Activated T-helper 1 cell treated with anti-CD3 and anti-CD28 coated beads, Interleukin-12 subunit alpha, Interleukin-12 subunit beta, Interleukin-2, Interleukin-4 antibody, amounts not matched to agents 30 ng/mL and 10 ng/mL and 1 ng/mL, durations not matched to agents 14 hours and 24 hours and 36 hours (primary cell): ENCODE data around the gene LRP5. TPM values are rescaled to one million over a fixed set of nuclear protein-coding genes. Genes with fewer than 3 reads are reported as not detected.
"Not testable (repeated sequence)": the region's sequence is repeated elsewhere in the genome, so short reads cannot be mapped to it uniquely, and the experiment has no call there.

ENCODE experiments used
- DNase-seq: peaks from one replicate; pipeline ENCODE4 v3.0.0; 2021; ENCODE audit warnings: low spot score
- H3K27ac Mint-ChIP-seq: one replicate; pipeline ENCODE4 v1.8.0; 2021; ENCODE audit warnings: mild to moderate bottlenecking, mixed read lengths
- H3K27me3 Mint-ChIP-seq: one replicate; pipeline ENCODE4 v1.8.0; 2022; ENCODE audit warnings: mild to moderate bottlenecking, moderate library complexity, mixed read lengths; ENCODE audit not compliant: insufficient read depth
- H3K36me3 Mint-ChIP-seq: one replicate; pipeline ENCODE4 v1.8.0; 2021; ENCODE audit warnings: low read depth, mixed read lengths
- H3K4me1 Mint-ChIP-seq: one replicate; pipeline ENCODE4 v1.8.0; 2021; ENCODE audit warnings: low read depth, mixed read lengths
- H3K4me3 Mint-ChIP-seq: one replicate; pipeline ENCODE4 v1.8.0; 2021; ENCODE audit warnings: mild to moderate bottlenecking, moderate library complexity, mixed read lengths
- H3K9me3 Mint-ChIP-seq: one replicate; pipeline ENCODE4 v1.8.0; 2021; ENCODE audit warnings: mixed read lengths
- intact Hi-C: fragments of 100-400 bp; cut with micrococcal nuclease; formaldehyde crosslinking; loops from one replicate; pipeline ENCODE4 v1.15.1; 2024
- total RNA-seq: library from RNA; stranded (reverse); gene quantifications from 2 replicates; pipeline ENCODE4 v1.2.3, GENCODE V29; 2022

Gene LRP5
- total RNA-seq, 1 donor from 2014 or later, result 23.9 TPM

- peaks cover 8% of the 10 kb centered on the region for H3K27me3 Mint-ChIP-seq
- no peak for DNase-seq
- H3K36me3 Mint-ChIP-seq, result no peaks in the 10 kb centered on the region
- intact Hi-C loops, result loop anchor here (5.0 kb wide), 1 partner anchor 88 kb away; no protein-coding TSS in a partner anchor
- no peak overlapping the region for H3K27ac Mint-ChIP-seq
- H3K9me3 Mint-ChIP-seq, result no peaks in the 10 kb centered on the region
- H3K4me1 Mint-ChIP-seq, result no peaks in the 10 kb centered on the region
- no peak overlapping the region for H3K4me3 Mint-ChIP-seq
Measured at GRCh38 chr11:68295271-68295670, 17.1 kb upstream of the LRP5 start.

GRCh38 chr11:68295940-68296339 is 16.5 kb upstream of the LRP5 start:
- H3K4me1 Mint-ChIP-seq, result no peaks in the 10 kb centered on the region

GRCh38 chr11:68296344-68297051 is 15.9 kb upstream of the LRP5 start:
- Mint-ChIP-seq H3K27me3 (peaks cover 8% of the 10 kb centered on the region), H3K4me1 (no peaks in the 10 kb centered on the region), H3K4me3 (no peak overlapping the region), H3K36me3 (no peaks in the 10 kb centered on the region), H3K9me3 (no peaks in the 10 kb centered on the region), H3K27ac (no peak overlapping the region)
- no peak for DNase-seq
- intact Hi-C loops, result loop anchor here (1.0 to 5.0 kb wide), 4 partner anchors 25 to 150 kb away; partner anchors contain the start of gene C11orf24

More at GRCh38 chr11:68295940-68296339, 16.5 kb upstream of the LRP5 start:
- H3K27ac Mint-ChIP-seq, result no peak overlapping the region
- no peak for DNase-seq
- H3K4me3 Mint-ChIP-seq, result no peak overlapping the region
- no peaks in the 10 kb centered on the region for H3K9me3 Mint-ChIP-seq
- intact Hi-C loops, result loop anchor here (2.0 to 5.0 kb wide), 2 partner anchors 89 to 151 kb away; no protein-coding TSS in a partner anchor
- peaks cover 8% of the 10 kb centered on the region for H3K27me3 Mint-ChIP-seq
- H3K36me3 Mint-ChIP-seq, result no peaks in the 10 kb centered on the region

GRCh38 chr11:68297052-68297378 is 15.4 kb upstream of the LRP5 start:
- no peak overlapping the region for H3K27ac Mint-ChIP-seq
- H3K27me3 Mint-ChIP-seq, result peaks cover 8% of the 10 kb centered on the region
- no peak overlapping the region for H3K4me3 Mint-ChIP-seq
- no peaks in the 10 kb centered on the region for H3K9me3 Mint-ChIP-seq
- intact Hi-C loops, result loop anchor here (1.0 to 5.0 kb wide), 4 partner anchors 26 to 150 kb away; partner anchors contain the start of gene C11orf24
- no peaks in the 10 kb centered on the region for H3K4me1 Mint-ChIP-seq
- no peak for DNase-seq
- H3K36me3 Mint-ChIP-seq, result no peaks in the 10 kb centered on the region

GRCh38 chr11:68297494-68297811 is 14.9 kb upstream of the LRP5 start:
- Mint-ChIP-seq H3K4me1 (no peaks in the 10 kb centered on the region), H3K36me3 (no peaks in the 10 kb centered on the region), H3K27ac (no peak overlapping the region), H3K9me3 (no peaks in the 10 kb centered on the region), H3K27me3 (peaks cover 8% of the 10 kb centered on the region), H3K4me3 (no peak overlapping the region)
- DNase-seq, result no peak
- intact Hi-C loops, result loop anchor here (1.0 to 5.0 kb wide), 4 partner anchors 26 to 149 kb away; partner anchors contain the start of gene C11orf24

- intact Hi-C loops, result loop anchor here (1.0 to 5.0 kb wide), 4 partner anchors 27 to 149 kb away; partner anchors contain the start of gene C11orf24
- Mint-ChIP-seq H3K27me3 (peaks cover 8% of the 10 kb centered on the region), H3K4me1 (no peaks in the 10 kb centered on the region), H3K36me3 (no peaks in the 10 kb centered on the region), H3K4me3 (no peak overlapping the region), H3K27ac (no peak overlapping the region), H3K9me3 (no peaks in the 10 kb centered on the region)
- DNase-seq, result peak; percentile 60
Measured at GRCh38 chr11:68297812-68298658, 14.4 kb upstream of the LRP5 start.

- peaks cover 8% of the 10 kb centered on the region for H3K27me3 Mint-ChIP-seq
- no peak overlapping the region for H3K4me3 Mint-ChIP-seq
- DNase-seq, result no peak
- intact Hi-C loops, result loop anchor here (5.0 kb wide), 1 partner anchor 92 kb away; no protein-coding TSS in a partner anchor
- no peak overlapping the region for H3K27ac Mint-ChIP-seq
- no peaks in the 10 kb centered on the region for H3K9me3 Mint-ChIP-seq
- H3K36me3 Mint-ChIP-seq, result no peaks in the 10 kb centered on the region
- H3K4me1 Mint-ChIP-seq, result no peaks in the 10 kb centered on the region
Measured at GRCh38 chr11:68298659-68299516, 13.5 kb upstream of the LRP5 start.

GRCh38 chr11:68299517-68299879 is 12.9 kb upstream of the LRP5 start:
- H3K9me3 Mint-ChIP-seq, H3K4me3 Mint-ChIP-seq: not testable (repeated sequence)

GRCh38 chr11:68300076-68300830 is 12.1 kb upstream of the LRP5 start:
- Mint-ChIP-seq H3K36me3 (no peaks in the 10 kb centered on the region), H3K27me3 (peaks cover 6% of the 10 kb centered on the region), H3K27ac (no peak overlapping the region), H3K4me3 (no peak overlapping the region), H3K9me3 (no peaks in the 10 kb centered on the region), H3K4me1 (no peaks in the 10 kb centered on the region)
- intact Hi-C loops, result no loop called here
- no peak for DNase-seq

More at GRCh38 chr11:68299517-68299879, 12.9 kb upstream of the LRP5 start:
- H3K36me3 Mint-ChIP-seq, DNase-seq, H3K27ac Mint-ChIP-seq, H3K27me3 Mint-ChIP-seq, H3K4me1 Mint-ChIP-seq: not testable (repeated sequence)
- intact Hi-C loops, result loop anchor here (5.0 kb wide), 1 partner anchor 92 kb away; no protein-coding TSS in a partner anchor

- intact Hi-C loops, result no loop called here
- Mint-ChIP-seq H3K9me3 (no peaks in the 10 kb centered on the region), H3K4me3 (no peak overlapping the region), H3K4me1 (peaks cover 8% of the 10 kb centered on the region), H3K27me3 (peaks cover 6% of the 10 kb centered on the region), H3K27ac (no peak overlapping the region), H3K36me3 (no peaks in the 10 kb centered on the region)
- DNase-seq, result no peak
Measured at GRCh38 chr11:68302256-68302655, 10.1 kb upstream of the LRP5 start.

GRCh38 chr11:68302670-68303069 is 9.7 kb upstream of the LRP5 start:
- H3K36me3 Mint-ChIP-seq, result no peaks in the 10 kb centered on the region
- H3K4me3 Mint-ChIP-seq, result no peak overlapping the region
- no peak for DNase-seq
- intact Hi-C loops, result no loop called here
- H3K9me3 Mint-ChIP-seq, result no peaks in the 10 kb centered on the region
- H3K4me1 Mint-ChIP-seq, result peaks cover 8% of the 10 kb centered on the region
- peaks cover 5% of the 10 kb centered on the region for H3K27me3 Mint-ChIP-seq
- H3K27ac Mint-ChIP-seq, result no peak overlapping the region

- H3K36me3 Mint-ChIP-seq, result no peaks in the 10 kb centered on the region
- H3K9me3 Mint-ChIP-seq, result no peaks in the 10 kb centered on the region
- peaks cover 3% of the 10 kb centered on the region for H3K27me3 Mint-ChIP-seq
- intact Hi-C loops, result no loop called here
- DNase-seq, result no peak
- H3K4me1 Mint-ChIP-seq, result peaks cover 8% of the 10 kb centered on the region
- no peak overlapping the region for H3K4me3 Mint-ChIP-seq
- H3K27ac Mint-ChIP-seq, result no peak overlapping the region
Measured at GRCh38 chr11:68303083-68303482, 9.3 kb upstream of the LRP5 start.
